HL-60 (cell line): ENCODE data around the gene SLC28A1.

ENCODE experiments used
- CTCF ChIP-seq: IDR thresholded peaks from one replicate; pipeline ENCODE4 v1.5.1; 2011; ENCODE audit warnings: low read length, control low read depth, inconsistent platforms; ENCODE audit not compliant: insufficient read depth
- REST ChIP-seq: IDR thresholded peaks from 2 replicates; pipeline ENCODE4 v1.6.1; 2012; ENCODE audit warnings: low read depth; ENCODE audit not compliant: insufficient replicate concordance

- TF ChIP-seq CTCF (no peak), REST (no peak)
Observed at GRCh38 chr15:84973492-84974460, 89.3 kb downstream of the SLC28A1 start.
